GM23338 (cell line): ENCODE results near the gene CRYGA. TPM values are rescaled to one million over a fixed set of nuclear protein-coding genes. Genes with fewer than 3 reads are reported as not detected.
"Not testable (repeated sequence)": the region's sequence is repeated elsewhere in the genome, so short reads cannot be mapped to it uniquely, and the experiment has no call there.

Experiments
- ATAC-seq: fragments of 200-7000 bp; cut with Tn5 transposase; 3 replicates; pipeline ENCODE4 v1.9.1; 2020
- DNase-seq: peaks from one replicate; pipeline ENCODE4 v3.0.0-alpha.2; 2015; ENCODE audit warnings: low spot score
- H2AFZ ChIP-seq: fragments of 200-600 bp; sonication (generic); 2 replicates; pipeline ENCODE4 v1.8.0; 2016; ENCODE audit warnings: antibody characterized with exemption, mild to moderate bottlenecking, moderate library complexity
- H3F3A ChIP-seq: fragments of 200-600 bp; sonication (generic); replicated peaks from 2 replicates; pipeline ENCODE4 v1.8.0; 2017; ENCODE audit warnings: antibody characterized with exemption, mixed run types, low read depth
- H3K27ac ChIP-seq: fragments of 200-600 bp; sonication (generic); 2 replicates; pipeline ENCODE4 v1.6.1; 2016; ENCODE audit warnings: low read depth
- H3K27me3 ChIP-seq: fragments of 200-600 bp; sonication (generic); 2 replicates; pipeline ENCODE4 v1.8.0; 2016; ENCODE audit warnings: mild to moderate bottlenecking, mixed run types, moderate library complexity; ENCODE audit not compliant: insufficient read depth
- H3K36me3 ChIP-seq: fragments of 200-600 bp; sonication (generic); 2 replicates; pipeline ENCODE4 v1.8.0; 2016; ENCODE audit warnings: mild to moderate bottlenecking; ENCODE audit not compliant: insufficient read depth
- H3K4me1 ChIP-seq: fragments of 200-600 bp; sonication (generic); 2 replicates; pipeline ENCODE4 v1.8.0; 2016; ENCODE audit warnings: mild to moderate bottlenecking, moderate library complexity; ENCODE audit not compliant: insufficient read depth
- H3K4me2 ChIP-seq: fragments of 200-600 bp; sonication (generic); 2 replicates; pipeline ENCODE4 v1.7.1; 2017; ENCODE audit warnings: mixed run types
- H3K4me3 ChIP-seq: fragments of 200-600 bp; sonication (generic); 2 replicates; pipeline ENCODE4 v1.6.1; 2016; ENCODE audit warnings: mixed run types
- H3K79me2 ChIP-seq: fragments of 200-600 bp; sonication (generic); replicated peaks from 2 replicates; pipeline ENCODE4 v1.8.0; 2017; ENCODE audit warnings: mild to moderate bottlenecking; ENCODE audit not compliant: insufficient read depth
- H3K9me2 ChIP-seq: fragments of 200-600 bp; sonication (generic); 2 replicates; pipeline ENCODE4 v1.8.0; 2017; ENCODE audit not compliant: insufficient read depth
- H4K20me1 ChIP-seq: fragments of 200-600 bp; sonication (generic); replicated peaks from 2 replicates; pipeline ENCODE4 v1.8.0; 2017; ENCODE audit warnings: mild to moderate bottlenecking; ENCODE audit not compliant: insufficient read depth
- H3K27ac Mint-ChIP-seq: 2 replicates; pipeline ENCODE4 v1.8.0; 2020; ENCODE audit warnings: inconsistent platforms, mild to moderate bottlenecking, moderate library complexity, mixed read lengths
- H3K27me3 Mint-ChIP-seq: 3 replicates; pipeline ENCODE4 v1.8.0; 2022; ENCODE audit warnings: low read depth, mild to moderate bottlenecking, moderate library complexity, mixed read lengths, inconsistent platforms; ENCODE audit not compliant: insufficient read depth, poor library complexity
- H3K36me3 Mint-ChIP-seq: 3 replicates; pipeline ENCODE4 v1.8.0; 2021; ENCODE audit warnings: low read depth, mild to moderate bottlenecking, inconsistent platforms, moderate library complexity, mixed read lengths
- H3K4me1 Mint-ChIP-seq: 3 replicates; pipeline ENCODE4 v1.8.0; 2020; ENCODE audit warnings: mild to moderate bottlenecking, inconsistent platforms, mixed read lengths
- H3K4me3 Mint-ChIP-seq: 3 replicates; pipeline ENCODE4 v1.8.0; 2021; ENCODE audit warnings: moderate library complexity, mild to moderate bottlenecking, inconsistent platforms, mixed read lengths
- H3K9me3 Mint-ChIP-seq: 3 replicates; pipeline ENCODE4 v1.8.0; 2020; ENCODE audit warnings: moderate library complexity, mild to moderate bottlenecking, inconsistent platforms, mixed read lengths
- CREB1 ChIP-seq: fragments of 250-450 bp; sonication (Bioruptor Pico); IDR thresholded peaks from 2 replicates; pipeline ENCODE4 v1.5.0; 2020; ENCODE audit warnings: low read depth, mild to moderate bottlenecking, moderate library complexity
- NANOG ChIP-seq: IDR thresholded peaks from 2 replicates; pipeline ENCODE4 v1.6.1; 2016; ENCODE audit warnings: antibody characterized with exemption, borderline replicate concordance
- POLR2AphosphoS5 ChIP-seq: IDR thresholded peaks from 2 replicates; pipeline ENCODE4 v1.6.1; 2016; ENCODE audit warnings: antibody characterized with exemption, low read depth
- ZNF114 ChIP-seq: fragments of 250-450 bp; sonication (Bioruptor Pico); IDR thresholded peaks from 2 replicates; pipeline ENCODE4 v1.5.0; 2020; ENCODE audit warnings: mild to moderate bottlenecking, moderate library complexity
- ZNF331 ChIP-seq: fragments of 250-450 bp; sonication (Bioruptor Pico); IDR thresholded peaks from 2 replicates; pipeline ENCODE4 v1.5.0; 2020; ENCODE audit warnings: low read depth, mild to moderate bottlenecking, moderate library complexity
- polyA plus RNA-seq: library from polyadenylated mRNA; unstranded; fragments of >200 nt; fragmentation: Nextera tagmentation; extraction: Ambion mirVana; gene quantifications from 2 replicates; pipeline ENCODE4 v1.2.1, GENCODE V29; 2016
- total RNA-seq: library from RNA; depleted of rRNA; stranded (reverse); fragments of >200 nt; shearing (Covaris generic); gene quantifications from 2 replicates; pipeline ENCODE4 v1.2.3, GENCODE V29; 2014
- TF ChIP-seq, protein P1 (sequence below): fragments of 250-450 bp; sonication (Bioruptor Pico); IDR thresholded peaks from 2 replicates; pipeline ENCODE4 v1.5.0; 2020; ENCODE audit warnings: mild to moderate bottlenecking, moderate library complexity

Gene CRYGA
- total and polyA plus RNA-seq, 2 experiments from 2014 or later = not detected

DNA sequence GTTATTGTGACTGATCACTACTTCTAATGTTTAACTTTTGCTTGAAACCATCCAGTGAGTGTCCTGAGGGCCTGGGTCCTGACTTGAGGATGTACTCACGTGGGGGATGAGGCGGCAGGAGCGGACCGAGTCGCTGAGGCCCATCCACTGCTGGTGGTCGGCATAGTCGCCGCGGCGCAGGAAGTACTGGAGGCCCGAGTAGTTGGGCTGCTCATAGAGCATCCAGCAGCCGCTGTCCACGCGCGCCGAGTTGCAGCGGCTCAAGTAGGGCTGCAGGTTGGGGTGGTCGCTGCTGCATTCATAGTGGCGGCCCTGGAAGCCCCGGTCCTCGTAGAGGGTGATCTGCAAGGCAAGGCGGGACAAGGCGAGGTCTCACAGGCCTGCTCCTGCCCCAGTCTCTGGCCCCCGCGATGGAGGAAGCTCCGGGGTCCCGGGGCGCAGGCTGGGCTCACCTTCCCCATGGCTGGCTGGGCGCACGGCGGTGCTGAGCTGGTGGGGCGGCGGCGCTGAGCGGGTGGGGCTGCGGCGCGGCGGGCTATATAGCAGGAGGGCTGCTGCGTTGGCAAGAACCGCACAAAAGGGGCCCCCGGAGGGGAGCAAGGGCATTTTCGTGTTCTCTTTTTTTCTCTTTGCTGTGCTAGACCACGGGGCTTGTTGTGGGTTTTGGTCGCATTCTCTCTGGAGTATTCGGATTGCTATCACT is 39.2 kb downstream of the CRYGA start, which contains the start of gene CRYGD:
Gene CRYGD, minus strand, starts transcription at position 512 of the 703 bp plus-strand sequence. Its CDS starts 51 bp downstream, at position 461.
- not testable (repeated sequence) for H3K27me3 ChIP-seq, H3K36me3 Mint-ChIP-seq, H3K9me2 ChIP-seq, H3K27ac Mint-ChIP-seq, H3K27ac ChIP-seq, H4K20me1 ChIP-seq, H3K36me3 ChIP-seq, H3F3A ChIP-seq, H3K4me1 ChIP-seq, H3K9me3 Mint-ChIP-seq, H3K79me2 ChIP-seq
- Mint-ChIP-seq H3K4me3 (peak within 1 kb of the TSS; percentile 73), H3K4me1 (peaks cover 14% of the 10 kb centered on the region), H3K27me3 (peaks cover 16% of the 10 kb centered on the region)
- Histone ChIP-seq H3K4me3 (peak within 1 kb of the TSS; percentile 52), H2AFZ (peak within 1 kb of the TSS; percentile 77; the same call in 1 of the 2 replicates), H3K4me2 (peak within 1 kb of the TSS; percentile 73)
- DNase-seq (peak; percentile 78), ATAC-seq (peak; percentile 97)
- TF ChIP-seq POLR2AphosphoS5 (peak; percentile 48; the same call in 1 of the 2 replicates), CREB1 (CRISPR knock-in tag) (peak; percentile 23; the same call in 1 of the 2 replicates), ZNF114 (CRISPR knock-in tag) (0 out of 2 replicates have a peak, but pooled peaks have one; percentile 49)

DNA sequence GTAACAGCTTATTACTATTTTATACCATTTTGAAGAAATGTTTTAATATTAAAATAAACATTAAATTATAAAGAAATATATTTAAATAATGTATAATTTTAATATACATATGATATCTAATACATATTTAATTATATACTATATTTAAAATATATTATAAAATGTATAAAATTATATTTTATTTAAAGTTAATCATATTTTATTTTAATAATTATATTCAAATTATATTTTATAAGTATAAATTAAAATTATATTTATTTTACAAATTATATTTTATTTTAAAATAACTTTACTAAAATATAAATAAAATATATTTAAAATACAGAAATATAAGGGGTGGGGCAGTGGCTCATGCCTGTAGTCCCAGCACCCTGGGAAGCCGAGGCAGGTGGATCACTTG is 41.1 kb downstream of the CRYGA start:
- no peak overlapping the region for H3K4me2 ChIP-seq
- Mint-ChIP-seq H3K4me1 (peaks cover 14% of the 10 kb centered on the region), H3K4me3 (no peak overlapping the region), H3K27ac (no peak overlapping the region), H3K27me3 (peaks cover 16% of the 10 kb centered on the region), H3K36me3 (no peaks in the 10 kb centered on the region), H3K9me3 (no peaks in the 10 kb centered on the region)
- no peak for TF ChIP-seq ZNF114 (CRISPR knock-in tag)
- ATAC-seq = no peak
- no peak overlapping the region for H3K4me3 ChIP-seq
- no peak overlapping the region for H2AFZ ChIP-seq
- no peaks in the 10 kb centered on the region for H3K79me2 ChIP-seq
- H3K27ac ChIP-seq = no peak overlapping the region
- peaks cover 9% of the 10 kb centered on the region; the same call in 1 of the 2 replicates for H3K4me1 ChIP-seq
- no peaks in the 10 kb centered on the region for H3K27me3 ChIP-seq
- 0 out of 2 replicates have a peak, but pooled peaks cover 3% of the 10 kb centered on the region for H3F3A ChIP-seq
- no peaks in the 10 kb centered on the region for H3K36me3 ChIP-seq
- no peaks in the 10 kb centered on the region for H4K20me1 ChIP-seq
- no peaks in the 10 kb centered on the region for H3K9me2 ChIP-seq
- no peak for DNase-seq

DNA sequence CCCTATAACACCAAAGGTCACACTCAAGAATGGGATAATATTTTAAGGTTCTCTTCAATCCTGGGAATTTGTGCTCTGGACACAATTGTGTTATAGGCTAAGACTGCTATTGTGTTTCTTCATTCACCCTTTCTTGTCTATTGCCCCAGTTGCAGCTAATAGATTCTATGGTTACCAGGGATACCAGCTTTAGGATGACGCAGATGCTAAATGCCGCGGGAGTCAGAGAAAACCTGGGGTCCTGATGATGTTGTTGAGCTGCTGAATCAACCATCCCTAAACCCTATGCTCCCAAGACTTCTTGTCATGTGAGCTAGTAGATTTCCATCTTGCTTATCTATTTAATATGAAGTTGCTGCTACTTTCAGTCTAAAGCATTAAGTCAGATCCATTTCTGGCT is 44.5 kb downstream of the CRYGA start:
- Mint-ChIP-seq H3K27ac (no peak overlapping the region), H3K4me3 (no peak overlapping the region)
- no peak for ATAC-seq

More for the DNA sequence above, 44.5 kb downstream of the CRYGA start:
- H3K36me3 ChIP-seq = no peaks in the 10 kb centered on the region
- H3F3A ChIP-seq = 0 out of 2 replicates have a peak, but pooled peaks cover 6% of the 10 kb centered on the region
- H3K79me2 ChIP-seq = no peaks in the 10 kb centered on the region; the same call in 1 of the 2 replicates
- TF ChIP-seq, protein P1, sequence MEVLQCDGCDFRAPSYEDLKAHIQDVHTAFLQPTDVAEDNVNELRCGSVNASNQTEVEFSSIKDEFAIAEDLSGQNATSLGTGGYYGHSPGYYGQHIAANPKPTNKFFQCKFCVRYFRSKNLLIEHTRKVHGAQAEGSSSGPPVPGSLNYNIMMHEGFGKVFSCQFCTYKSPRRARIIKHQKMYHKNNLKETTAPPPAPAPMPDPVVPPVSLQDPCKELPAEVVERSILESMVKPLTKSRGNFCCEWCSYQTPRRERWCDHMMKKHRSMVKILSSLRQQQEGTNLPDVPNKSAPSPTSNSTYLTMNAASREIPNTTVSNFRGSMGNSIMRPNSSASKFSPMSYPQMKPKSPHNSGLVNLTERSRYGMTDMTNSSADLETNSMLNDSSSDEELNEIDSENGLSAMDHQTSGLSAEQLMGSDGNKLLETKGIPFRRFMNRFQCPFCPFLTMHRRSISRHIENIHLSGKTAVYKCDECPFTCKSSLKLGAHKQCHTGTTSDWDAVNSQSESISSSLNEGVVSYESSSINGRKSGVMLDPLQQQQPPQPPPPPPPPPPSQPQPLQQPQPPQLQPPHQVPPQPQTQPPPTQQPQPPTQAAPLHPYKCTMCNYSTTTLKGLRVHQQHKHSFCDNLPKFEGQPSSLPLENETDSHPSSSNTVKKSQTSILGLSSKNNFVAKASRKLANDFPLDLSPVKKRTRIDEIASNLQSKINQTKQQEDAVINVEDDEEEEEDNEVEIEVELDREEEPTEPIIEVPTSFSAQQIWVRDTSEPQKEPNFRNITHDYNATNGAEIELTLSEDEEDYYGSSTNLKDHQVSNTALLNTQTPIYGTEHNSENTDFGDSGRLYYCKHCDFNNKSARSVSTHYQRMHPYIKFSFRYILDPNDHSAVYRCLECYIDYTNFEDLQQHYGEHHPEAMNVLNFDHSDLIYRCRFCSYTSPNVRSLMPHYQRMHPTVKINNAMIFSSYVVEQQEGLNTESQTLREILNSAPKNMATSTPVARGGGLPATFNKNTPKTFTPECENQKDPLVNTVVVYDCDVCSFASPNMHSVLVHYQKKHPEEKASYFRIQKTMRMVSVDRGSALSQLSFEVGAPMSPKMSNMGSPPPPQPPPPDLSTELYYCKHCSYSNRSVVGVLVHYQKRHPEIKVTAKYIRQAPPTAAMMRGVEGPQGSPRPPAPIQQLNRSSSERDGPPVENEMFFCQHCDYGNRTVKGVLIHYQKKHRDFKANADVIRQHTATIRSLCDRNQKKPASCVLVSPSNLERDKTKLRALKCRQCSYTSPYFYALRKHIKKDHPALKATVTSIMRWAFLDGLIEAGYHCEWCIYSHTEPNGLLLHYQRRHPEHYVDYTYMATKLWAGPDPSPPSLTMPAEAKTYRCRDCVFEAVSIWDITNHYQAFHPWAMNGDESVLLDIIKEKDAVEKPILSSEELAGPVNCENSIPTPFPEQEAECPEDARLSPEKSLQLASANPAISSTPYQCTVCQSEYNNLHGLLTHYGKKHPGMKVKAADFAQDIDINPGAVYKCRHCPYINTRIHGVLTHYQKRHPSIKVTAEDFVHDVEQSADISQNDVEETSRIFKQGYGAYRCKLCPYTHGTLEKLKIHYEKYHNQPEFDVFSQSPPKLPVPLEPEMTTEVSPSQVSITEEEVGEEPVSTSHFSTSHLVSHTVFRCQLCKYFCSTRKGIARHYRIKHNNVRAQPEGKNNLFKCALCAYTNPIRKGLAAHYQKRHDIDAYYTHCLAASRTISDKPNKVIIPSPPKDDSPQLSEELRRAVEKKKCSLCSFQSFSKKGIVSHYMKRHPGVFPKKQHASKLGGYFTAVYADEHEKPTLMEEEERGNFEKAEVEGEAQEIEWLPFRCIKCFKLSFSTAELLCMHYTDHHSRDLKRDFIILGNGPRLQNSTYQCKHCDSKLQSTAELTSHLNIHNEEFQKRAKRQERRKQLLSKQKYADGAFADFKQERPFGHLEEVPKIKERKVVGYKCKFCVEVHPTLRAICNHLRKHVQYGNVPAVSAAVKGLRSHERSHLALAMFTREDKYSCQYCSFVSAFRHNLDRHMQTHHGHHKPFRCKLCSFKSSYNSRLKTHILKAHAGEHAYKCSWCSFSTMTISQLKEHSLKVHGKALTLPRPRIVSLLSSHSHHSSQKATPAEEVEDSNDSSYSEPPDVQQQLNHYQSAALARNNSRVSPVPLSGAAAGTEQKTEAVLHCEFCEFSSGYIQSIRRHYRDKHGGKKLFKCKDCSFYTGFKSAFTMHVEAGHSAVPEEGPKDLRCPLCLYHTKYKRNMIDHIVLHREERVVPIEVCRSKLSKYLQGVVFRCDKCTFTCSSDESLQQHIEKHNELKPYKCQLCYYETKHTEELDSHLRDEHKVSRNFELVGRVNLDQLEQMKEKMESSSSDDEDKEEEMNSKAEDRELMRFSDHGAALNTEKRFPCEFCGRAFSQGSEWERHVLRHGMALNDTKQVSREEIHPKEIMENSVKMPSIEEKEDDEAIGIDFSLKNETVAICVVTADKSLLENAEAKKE = no peak
- TF ChIP-seq CREB1 (CRISPR knock-in tag) = no peak
- TF ChIP-seq ZNF331 (CRISPR knock-in tag) = no peak
- TF ChIP-seq NANOG = no peak
- no peak for DNase-seq
- H3K4me1 Mint-ChIP-seq = peaks cover 3% of the 10 kb centered on the region; the same call in 2 of the 3 replicates
- no peaks in the 10 kb centered on the region for H4K20me1 ChIP-seq
- no peaks in the 10 kb centered on the region for H3K27me3 ChIP-seq
- peaks cover 16% of the 10 kb centered on the region for H3K4me1 ChIP-seq
- H2AFZ ChIP-seq = no peak overlapping the region
- H3K4me2 ChIP-seq = no peak overlapping the region
- H3K36me3 Mint-ChIP-seq = no peaks in the 10 kb centered on the region
- H3K9me2 ChIP-seq = no peaks in the 10 kb centered on the region
- peaks cover 5% of the 10 kb centered on the region for H3K27me3 Mint-ChIP-seq
- no peak overlapping the region for H3K4me3 ChIP-seq
- H3K9me3 Mint-ChIP-seq = no peaks in the 10 kb centered on the region
- H3K27ac ChIP-seq = no peak overlapping the region
